ENCODE results near the gene CDHR4.
"Not testable (repeated sequence)": the region's sequence is repeated elsewhere in the genome, so short reads cannot be mapped to it uniquely, and the experiment has no call there.

Gene CDHR4, protein sequence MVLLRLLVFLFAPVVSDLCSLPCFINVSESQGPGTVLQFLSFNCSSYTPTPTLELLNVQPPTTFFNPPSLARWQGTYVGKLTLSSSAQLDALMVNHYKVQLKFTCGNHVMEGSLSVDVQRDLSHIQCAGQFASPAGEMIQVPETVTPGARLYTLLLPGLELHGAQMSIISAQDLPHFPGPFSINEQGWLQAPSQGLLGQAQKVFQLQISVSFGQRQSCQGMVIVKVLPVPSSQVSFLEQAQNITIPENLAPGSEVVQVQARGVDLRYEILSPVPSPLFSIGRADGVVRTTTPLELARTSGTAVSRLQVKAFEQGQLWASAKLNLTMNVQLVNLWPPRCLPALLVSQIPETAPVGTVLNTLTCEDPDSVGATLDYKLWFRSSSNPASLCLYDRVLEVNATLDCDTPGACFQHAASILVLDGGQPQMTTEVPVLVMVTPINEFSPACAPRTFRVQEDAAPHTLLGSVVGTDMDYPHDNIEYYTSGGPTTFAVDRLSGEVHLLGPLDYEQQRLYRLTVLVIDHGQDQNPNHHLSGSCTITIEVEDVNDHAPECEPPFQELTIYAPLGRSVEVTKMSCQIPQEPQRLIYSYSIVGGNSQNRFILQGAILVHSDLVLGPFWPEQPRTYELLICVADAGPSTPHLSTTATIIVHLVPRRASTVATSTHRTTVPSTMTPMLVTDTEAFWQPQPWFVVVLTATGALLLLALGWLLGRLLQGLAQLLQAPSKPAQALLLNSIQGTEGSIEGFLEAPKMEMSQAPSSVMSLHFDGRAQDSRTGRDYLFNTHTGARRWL

GRCh38 chr3:49799761-49800160 is at the start of gene CDHR4:
Gene CDHR4 (minus strand): TSS chr3:49799873. CDS start chr3:49799812, 61 bp downstream.
- no peak for DNase-seq

GRCh38 chr3:49845694-49846093 is 46.0 kb upstream of the CDHR4 start:
- no peak for DNase-seq

DNA sequence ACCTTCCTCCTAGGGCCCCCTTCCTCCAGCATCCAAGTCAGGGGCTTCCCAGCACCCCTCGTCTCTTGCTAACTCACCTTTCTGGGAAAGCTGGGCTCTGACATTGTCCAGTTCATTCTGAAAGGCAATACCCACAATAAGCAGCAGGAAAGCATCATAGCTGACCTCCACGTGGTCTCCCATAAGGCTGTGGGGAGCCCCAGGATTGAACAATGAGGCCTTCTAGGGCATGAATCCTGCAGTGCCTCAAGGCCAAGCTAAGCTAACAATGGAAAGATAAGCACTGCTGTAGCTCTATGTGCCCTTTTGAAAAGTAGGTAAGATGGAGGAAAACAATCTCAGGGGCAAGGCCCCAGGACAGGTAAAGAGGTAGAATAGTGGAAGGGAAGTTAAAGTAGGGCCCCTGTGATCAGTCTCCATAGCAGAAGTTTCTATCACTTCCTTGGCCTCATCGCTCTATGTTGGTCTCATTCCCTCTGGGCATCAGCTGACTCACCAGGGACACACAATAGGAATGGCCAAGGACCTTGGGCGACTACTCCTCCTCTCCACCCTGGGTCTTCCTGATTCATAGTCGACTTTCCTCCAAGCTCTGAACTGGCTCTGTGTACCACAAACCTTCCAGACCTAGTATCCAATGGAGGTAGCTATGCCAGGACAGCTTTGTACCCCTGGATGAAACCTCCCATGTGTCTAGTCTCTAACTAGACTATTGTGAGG is 45.0 kb upstream of the CDHR4 start:
- DNase-seq = no peak

GRCh38 chr3:49842843-49843517 is 43.3 kb upstream of the CDHR4 start:
- no peak for DNase-seq

GRCh38 chr3:49841806-49842205 is 42.1 kb upstream of the CDHR4 start:
- DNase-seq = no peak

- DNase-seq = no peak
Measured at GRCh38 chr3:49841126-49841696, 41.5 kb upstream of the CDHR4 start.

GRCh38 chr3:49840388-49840787 is 40.7 kb upstream of the CDHR4 start:
- no peak for DNase-seq

GRCh38 chr3:49839193-49839809 is 39.6 kb upstream of the CDHR4 start:
- DNase-seq = peak; percentile 79

GRCh38 chr3:49831341-49831740 is 31.7 kb upstream of the CDHR4 start:
- DNase-seq = no peak

GRCh38 chr3:49826016-49826415 is 26.3 kb upstream of the CDHR4 start:
- no peak for DNase-seq

GRCh38 chr3:49823131-49823530 is 23.5 kb upstream of the CDHR4 start:
- not testable (repeated sequence) for DNase-seq

- DNase-seq = peak; percentile 90
Measured at GRCh38 chr3:49813497-49814174, 14.0 kb upstream of the CDHR4 start, which contains the start of gene UBA7. Gene UBA7 (minus strand): TSS chr3:49813953. CDS start chr3:49813787, 166 bp downstream.

DNA sequence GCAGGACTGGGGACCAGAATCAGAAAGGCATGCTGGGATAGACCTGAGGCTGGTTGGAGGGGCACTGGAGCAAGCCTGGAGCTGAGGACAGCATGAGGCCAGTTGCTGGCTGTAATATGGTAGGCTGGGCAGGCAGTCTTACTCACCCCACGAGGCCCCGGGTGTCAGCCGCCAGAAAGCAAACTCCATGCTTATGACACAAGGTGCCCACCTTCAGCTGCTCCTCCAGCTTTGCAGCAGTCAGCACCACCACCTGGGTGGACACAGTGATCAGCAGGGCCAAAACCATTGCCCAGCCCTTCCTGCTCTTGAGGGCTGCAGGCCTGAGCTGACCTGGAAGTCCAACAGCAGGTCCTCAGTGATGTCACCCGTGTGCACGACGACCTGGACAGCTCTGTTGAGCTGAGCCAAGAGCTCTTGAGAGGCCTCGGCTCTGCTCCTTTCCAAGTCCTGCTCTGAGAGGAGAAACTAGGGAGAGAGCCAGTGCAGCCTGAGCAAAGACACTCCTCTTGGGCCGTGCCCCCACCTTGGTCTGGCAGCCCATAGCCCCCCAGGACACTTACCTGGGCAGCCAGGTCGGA is 13.3 kb upstream of the CDHR4 start:
- DNase-seq = no peak

DNA sequence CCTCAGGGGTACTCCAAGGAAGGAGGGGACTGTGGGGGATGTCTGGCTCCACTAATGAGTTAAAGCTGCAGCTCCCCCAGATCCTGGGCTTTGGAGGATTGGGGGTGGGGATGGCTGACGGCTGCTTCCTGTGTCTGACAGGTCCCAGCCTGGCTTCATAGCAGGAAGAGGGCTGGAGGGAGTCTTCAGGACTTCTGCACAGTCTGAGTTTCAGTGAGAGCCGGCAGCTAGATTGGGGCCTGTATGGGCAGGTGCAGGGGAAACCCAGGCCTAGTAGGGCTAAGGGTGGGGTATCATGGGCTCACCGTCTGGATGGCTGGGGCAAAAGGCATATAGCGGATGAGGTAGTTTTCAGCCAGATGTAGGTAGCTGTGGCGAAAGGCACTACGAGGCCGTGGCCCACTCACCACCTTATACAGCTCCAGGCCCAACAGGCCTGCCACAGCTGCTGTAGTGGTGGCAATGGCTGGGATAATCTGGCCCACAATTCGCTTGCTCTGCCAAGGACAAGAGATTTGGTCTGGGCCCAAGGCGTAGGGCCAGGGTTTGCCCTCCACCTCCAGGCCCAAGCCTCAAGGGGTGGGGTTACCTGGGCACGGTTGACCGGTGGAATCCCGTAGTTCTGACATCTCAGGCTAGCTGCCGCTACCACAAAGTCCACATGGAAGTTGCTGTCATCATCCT is 7.9 kb upstream of the CDHR4 start:
- no peak for DNase-seq

GRCh38 chr3:49806850-49807249 is 7.2 kb upstream of the CDHR4 start:
- no peak for DNase-seq

- DNase-seq = peak; percentile 24
Measured at GRCh38 chr3:49805897-49806701, 6.4 kb upstream of the CDHR4 start.

GRCh38 chr3:49805367-49805782 is 5.7 kb upstream of the CDHR4 start:
- no peak for DNase-seq

DNA sequence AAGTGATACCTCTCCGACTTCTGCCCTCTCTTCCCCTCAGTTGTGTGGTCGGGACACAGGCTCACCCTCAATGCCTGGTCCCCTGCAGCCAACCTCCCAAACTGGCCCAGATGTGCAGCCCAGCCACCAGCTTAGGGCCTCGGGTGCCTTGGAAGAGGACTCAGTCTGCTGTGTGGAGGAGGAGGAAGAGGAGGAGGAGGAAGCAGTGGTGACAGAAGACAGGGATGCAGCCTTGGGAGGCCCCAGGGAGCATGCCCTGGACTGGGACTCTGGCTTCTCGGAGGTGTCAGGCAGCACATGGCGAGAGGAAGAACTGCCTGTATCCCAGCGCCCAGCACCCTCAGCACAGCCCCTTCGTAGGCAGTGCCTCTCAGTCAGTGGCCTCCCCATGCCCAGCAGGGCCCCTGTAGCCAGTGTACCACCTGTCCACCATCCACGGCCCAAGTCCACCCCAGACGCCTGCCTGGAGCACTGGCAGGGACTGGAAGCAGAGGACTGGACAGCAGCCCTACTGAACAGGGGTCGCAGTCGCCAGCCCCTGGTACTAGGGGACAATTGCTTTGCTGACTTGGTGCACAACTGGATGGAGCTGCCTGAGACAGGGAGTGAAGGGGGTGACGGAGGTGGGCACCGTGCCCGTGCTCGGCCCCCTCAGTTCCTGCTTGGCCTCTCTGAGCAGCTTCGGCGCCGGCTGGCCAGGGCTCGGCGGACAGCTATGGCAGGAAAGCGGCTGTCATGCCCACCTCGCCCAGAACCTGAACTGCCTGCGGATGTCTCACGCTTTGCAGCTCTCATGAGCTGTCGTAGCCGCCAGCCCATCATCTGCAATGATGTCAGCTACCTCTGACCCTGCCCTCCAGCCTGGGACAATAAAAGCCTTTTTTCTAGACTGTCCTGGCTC is 4.7 kb upstream of the CDHR4 start:
- no peak for DNase-seq

Data from inflammatory macrophage treated with lipopolysaccharide for 4 hours (primary cell).